H1 (cell line): ENCODE data around the gene C5orf46. TPM values are rescaled to one million over a fixed set of nuclear protein-coding genes. Genes with fewer than 3 reads are reported as not detected.

Source experiments
- CTCF ChIA-PET: fragments of 300-600 bp; sonication (Branson Sonifier 250); formaldehyde crosslinking; loops from one replicate; lab custom pipeline; 2021; ENCODE audit not compliant: partially characterized antibody; lab: Charles Lee
- POLR2A ChIA-PET: fragments of 300-600 bp; sonication (Branson Sonifier 250); formaldehyde crosslinking; loops from one replicate; lab custom pipeline; 2021; ENCODE audit warnings: inconsistent platforms; ENCODE audit not compliant: partially characterized antibody; lab: Charles Lee
- DNase-seq, 2 experiments: peaks; one replicate each; pipeline versions ENCODE4 v3.0.0 to v3.0.0-alpha.2; 2010 to 2022; ENCODE audit warnings: low spot score in 2 of 2, low read depth in 1 of 2, mixed read lengths in 1 of 2
- FAIRE-seq: peaks from 2 replicates; lab custom pipeline; 2011; peaks lifted over from hg19 to GRCh38; lab: Jason Lieb, UNC
- H2AFZ ChIP-seq: 2 replicates; pipeline ENCODE4 v1.8.1; 2012; ENCODE audit warnings: low read length, inconsistent platforms
- H2AK5ac ChIP-seq: 2 replicates; pipeline ENCODE4 v1.6.1; 2013; ENCODE audit warnings: low read depth, low read length
- H2BK120ac ChIP-seq: replicated peaks from 2 replicates; pipeline ENCODE3; 2013; ENCODE audit warnings: low read depth, low read length, inconsistent platforms
- H2BK12ac ChIP-seq: 2 replicates; pipeline ENCODE4 v1.6.1; 2013; ENCODE audit warnings: low read depth, low read length
- H2BK15ac ChIP-seq: 2 replicates; pipeline ENCODE4 v1.6.1; 2013; ENCODE audit warnings: low read length
- H2BK20ac ChIP-seq: 2 replicates; pipeline ENCODE4 v1.6.1; 2013; ENCODE audit warnings: low read length
- H2BK5ac ChIP-seq: 2 replicates; pipeline ENCODE4 v1.6.1; 2013; ENCODE audit warnings: low read depth, low read length
- H3K14ac ChIP-seq: 2 replicates; pipeline ENCODE4 v1.6.1; 2013; ENCODE audit warnings: inconsistent platforms; ENCODE audit not compliant: insufficient read length
- H3K18ac ChIP-seq: 2 replicates; pipeline ENCODE4 v1.6.1; 2013; ENCODE audit warnings: low read length; ENCODE audit errors: extremely low read depth
- H3K23ac ChIP-seq: 2 replicates; pipeline ENCODE4 v1.6.1; 2013; ENCODE audit warnings: inconsistent platforms; ENCODE audit not compliant: insufficient read length
- H3K23me2 ChIP-seq: 2 replicates; pipeline ENCODE4 v1.6.1; 2013; ENCODE audit warnings: low read depth, low read length
- H3K27ac ChIP-seq: 2 replicates; pipeline ENCODE4 v1.6.1; 2011; ENCODE audit warnings: low read depth, low read length, inconsistent platforms
- H3K27me3 ChIP-seq, 4 experiments: replicated peaks in 1 of 4; 1 replicate in 1 of 4; 2 replicates in 3 of 4; pipeline versions ENCODE4 v1.6.1 to v1.8.1; 2011 to 2013; ENCODE audit warnings: low read length in 3 of 4, mild to moderate bottlenecking in 3 of 4, inconsistent platforms in 2 of 4, mixed read lengths in 2 of 4, moderate library complexity in 1 of 4; ENCODE audit not compliant: control insufficient read depth in 3 of 4, insufficient read depth in 3 of 4; ENCODE audit errors: extremely low read depth in 1 of 4
- H3K36me3 ChIP-seq, 4 experiments: 2 replicates each; pipeline versions ENCODE4 v1.6.1 to v1.8.1; 2011 to 2013; ENCODE audit warnings: mild to moderate bottlenecking in 4 of 4, low read length in 3 of 4, moderate library complexity in 2 of 4, control low read depth in 1 of 4, inconsistent platforms in 1 of 4; ENCODE audit not compliant: insufficient read depth in 4 of 4, control insufficient read depth in 2 of 4
- H3K4ac ChIP-seq: replicated peaks from 2 replicates; pipeline ENCODE3; 2013; ENCODE audit warnings: low read length, low read depth, mixed read lengths, inconsistent platforms; ENCODE audit not compliant: insufficient read length
- H3K4me1 ChIP-seq, 4 experiments: replicated peaks in 1 of 4; 1 replicate in 1 of 4; 2 replicates in 3 of 4; pipeline versions ENCODE4 v1.6.1 to v1.8.1; 2011 to 2013; ENCODE audit warnings: low read length in 3 of 4, inconsistent platforms in 2 of 4, mixed read lengths in 1 of 4; ENCODE audit not compliant: insufficient read depth in 4 of 4, control insufficient read depth in 3 of 4
- H3K4me2 ChIP-seq, 2 experiments: 2 replicates each; pipeline versions ENCODE4 v1.6.1 to v1.8.1; 2011 to 2013; ENCODE audit warnings: low read depth in 2 of 2, low read length in 2 of 2, control low read depth in 1 of 2, inconsistent platforms in 1 of 2, mild to moderate bottlenecking in 1 of 2; ENCODE audit not compliant: insufficient read depth in 1 of 2
- H3K4me3 ChIP-seq, 4 experiments: fragments of 200-600, 300-600 bp in 1 of 4; sonication (generic), shearing (Covaris generic), sonication (Bioruptor Twin) in 1 of 4; 2 replicates each; pipeline versions ENCODE4 v1.5.1 to v1.8.1; 2011 to 2016; ENCODE audit warnings: low read length in 4 of 4, low read depth in 3 of 4, control low read depth in 2 of 4, inconsistent platforms in 2 of 4, mild to moderate bottlenecking in 2 of 4, mixed read lengths in 1 of 4, moderate library complexity in 1 of 4; ENCODE audit not compliant: insufficient read depth in 2 of 4; ENCODE audit errors: extremely low read depth in 1 of 4
- H3K56ac ChIP-seq: replicated peaks from 2 replicates; pipeline ENCODE3; 2013; ENCODE audit warnings: low read depth, mild to moderate bottlenecking, mixed read lengths, low read length, inconsistent platforms; ENCODE audit not compliant: insufficient read length
- H3K79me1 ChIP-seq: 2 replicates; pipeline ENCODE4 v1.6.1; 2013; ENCODE audit warnings: low read depth, low read length, control low read depth
- H3K79me2 ChIP-seq, 2 experiments: 2 replicates each; pipeline versions ENCODE4 v1.6.1 to v1.8.1; 2012 to 2013; ENCODE audit warnings: low read length in 2 of 2, mild to moderate bottlenecking in 2 of 2, inconsistent platforms in 1 of 2; ENCODE audit not compliant: insufficient read depth in 2 of 2, control insufficient read depth in 1 of 2
- H3K9ac ChIP-seq, 4 experiments: replicated peaks in 1 of 4; 1 replicate in 1 of 4; 2 replicates in 3 of 4; pipeline versions ENCODE4 v1.6.1 to v1.8.1; 2011 to 2013; ENCODE audit warnings: low read depth in 3 of 4, low read length in 3 of 4, control low read depth in 2 of 4, mild to moderate bottlenecking in 2 of 4, moderate library complexity in 2 of 4, inconsistent platforms in 1 of 4; ENCODE audit errors: extremely low read depth in 1 of 4
- H3K9me3 ChIP-seq, 2 experiments: 2 replicates each; pipeline versions ENCODE4 v1.6.1 to v1.8.1; 2012 to 2013; ENCODE audit warnings: mild to moderate bottlenecking in 2 of 2, moderate library complexity in 2 of 2, control low read depth in 1 of 2, inconsistent platforms in 1 of 2, low read depth in 1 of 2, low read length in 1 of 2, mixed read lengths in 1 of 2; ENCODE audit not compliant: insufficient read depth in 2 of 2
- H4K20me1 ChIP-seq, 2 experiments: replicated peaks in 1 of 2; 2 replicates each; pipeline versions ENCODE3 to v1.8.1; 2011 to 2013; ENCODE audit warnings: inconsistent platforms in 2 of 2, low read length in 2 of 2, mild to moderate bottlenecking in 1 of 2; ENCODE audit not compliant: insufficient read depth in 2 of 2, control insufficient read depth in 1 of 2
- H4K5ac ChIP-seq: 2 replicates; pipeline ENCODE4 v1.6.1; 2013; ENCODE audit warnings: low read length, low read depth, mixed read lengths, inconsistent platforms; ENCODE audit not compliant: insufficient read length
- H4K8ac ChIP-seq: 2 replicates; pipeline ENCODE4 v1.8.0; 2013; ENCODE audit warnings: mild to moderate bottlenecking, moderate library complexity, low read length, inconsistent platforms; ENCODE audit not compliant: insufficient read depth; ENCODE audit errors: extremely low read depth
- H4K91ac ChIP-seq: replicated peaks from 2 replicates; pipeline ENCODE3; 2013; ENCODE audit warnings: low read length, mixed read lengths, inconsistent platforms; ENCODE audit not compliant: insufficient read length
- HDAC6 ChIP-seq: IDR thresholded peaks from one replicate; pipeline ENCODE4 v1.7.1; 2012; ENCODE audit warnings: low read depth, mild to moderate bottlenecking, inconsistent platforms, low read length, moderate library complexity
- POLR2A ChIP-seq, 2 experiments: IDR thresholded peaks; 1 replicate in 1 of 2; 2 replicates in 1 of 2; pipeline ENCODE4 v1.6.1; 2011; ENCODE audit warnings: low read depth in 2 of 2, low read length in 2 of 2, mild to moderate bottlenecking in 2 of 2; ENCODE audit errors: control extremely low read depth in 1 of 2
- POLR2AphosphoS5 ChIP-seq: IDR thresholded peaks from 2 replicates; pipeline ENCODE4 v1.6.1; 2011; ENCODE audit warnings: low read depth, low read length
- SIN3A ChIP-seq, 2 experiments: IDR thresholded peaks in 1 of 2; conservative IDR thresholded peaks in 1 of 2; 2 replicates each; pipeline ENCODE4 v1.6.1; 2011 to 2012; ENCODE audit warnings: low read length in 2 of 2, improper control_type of control experiment in 1 of 2, low read depth in 1 of 2, mild to moderate bottlenecking in 1 of 2
- WGBS, 2 experiments: shearing (Covaris generic) in 1 of 2; methylation state at CpG; one replicate each; pipeline versions ENCODE4 v1.1.6 to v1.1.7; 2013 to 2015; ENCODE audit warnings: low lambda C conversion rate in 2 of 2, mixed read lengths in 2 of 2, inconsistent platforms in 1 of 2, low coverage in 1 of 2, missing lambda C conversion rate in 1 of 2; ENCODE audit not compliant: insufficient replicate concordance in 2 of 2, insufficient coverage in 1 of 2, insufficient read length in 1 of 2; ENCODE audit errors: extremely low coverage in 1 of 2, missing lambda C conversion rate in 1 of 2; 5-methylcytosine and 5-hydroxymethylcytosine counted together
- polyA plus RNA-seq, 7 experiments: library from polyadenylated mRNA; depleted of rRNA in 3 of 7; stranded (reverse) in 5 of 7; unstranded in 2 of 7; fragments of >200 nt in 5 of 7; fragments of 200-250 nt in 2 of 7; gene quantifications; 1 replicate in 5 of 7; 2 replicates in 1 of 7; 4 replicates in 1 of 7; pipeline versions ENCODE4 v1.2.1 to v1.2.3, GENCODE V29; 2011 to 2013; ENCODE audit warnings: missing spikeins in 2 of 7, mixed read lengths in 2 of 7
- total RNA-seq: library from RNA; stranded (reverse); fragmentation: NEBNext Ultra II Directional; extraction: Animal tissue kit (Norgen Biotek cat#: 25700); gene quantifications from 2 replicates; pipeline ENCODE4 v1.2.1, GENCODE V29; 2021

The C5orf46 gene
- total and polyA plus RNA-seq, 2 of the 8 experiments (the other 6 are each of a cell fraction or from before 2014, with no cell fraction given), result not detected

GRCh38 chr5:147851578-147851977 lies 54.8 kb downstream of the C5orf46 start:
- Histone ChIP-seq H4K8ac (no peak overlapping the region), H2BK20ac (no peak overlapping the region), H4K20me1 (no peaks in the 10 kb centered on the region), H2BK120ac (no peak overlapping the region), H3K9ac (no peak overlapping the region), H2BK5ac (no peak overlapping the region), H3K27ac (no peak overlapping the region), H3K36me3 (no peaks in the 10 kb centered on the region), H4K91ac (no peak overlapping the region), H3K14ac (no peak overlapping the region), H2AFZ (no peak overlapping the region), H2AK5ac (no peak overlapping the region), H3K79me2 (no peaks in the 10 kb centered on the region), H3K56ac (no peak overlapping the region), H3K18ac (no peak overlapping the region), H2BK15ac (no peak overlapping the region), H3K27me3 (peaks cover 0 to 2% (median 0%) of the 10 kb centered on the region in 4 experiments; a peak in 1 of 7 replicates), H3K4me2 (no peak overlapping the region), H3K23me2 (no peaks in the 10 kb centered on the region), H3K4me1 (no peaks in the 10 kb centered on the region), H3K23ac (no peak overlapping the region), H2BK12ac (no peak overlapping the region), H3K4me3 (no peak overlapping the region), H4K5ac (no peak overlapping the region), H3K4ac (no peak overlapping the region), H3K9me3 (no peaks in the 10 kb centered on the region), H3K79me1 (no peaks in the 10 kb centered on the region)
- no peak for DNase-seq
- CTCF ChIA-PET, result interaction anchor here (0.9 to 3.3 kb wide), 12 partner anchors 9 to 328 kb away, joined by 3 to 22 read pairs (median 6); no protein-coding TSS in a partner anchor
- POLR2A ChIA-PET, result interaction anchor here (0.5 to 26.7 kb wide), 10 partner anchors 7 to 883 kb away, joined by 3 to 730 read pairs (median 50); partner anchors contain the start of gene SCGB3A2
- no peak for FAIRE-seq
- 87% methylated on average over 3 of the region's 3 CpGs; no CpG with 5 or more reads in 1 of the 2 experiments for WGBS, 2 experiments
- TF ChIP-seq HDAC6 (no peak), POLR2AphosphoS5 (peak; percentile 68; the same call in 1 of the 2 replicates), POLR2A (IDR thresholded peaks at IDR 0.05; ENCODE audit: control extremely low read depth in 1 of 2, low read depth in 2 of 2, low read length in 2 of 2) (peak in 1 of 2 experiments; percentile 51; a peak in 2 of 3 replicates), SIN3A (conservative IDR thresholded peaks at IDR 0.05 in 1 of 2, IDR thresholded peaks at IDR 0.05 in 1 of 2; ENCODE audit: low read depth in 1 of 2, low read length in 2 of 2) (no peak)
